ENCODE results near the gene MMP23B.

GRCh38 chr1:1622788-1623094 is 9.2 kb upstream of the MMP23B start:
- no peak for TF ChIP-seq CTCF (IDR thresholded peaks at IDR 0.05; ENCODE audit: poor library complexity)
- no peak for TF ChIP-seq EZH2phosphoT487 (IDR thresholded peaks at IDR 0.05; ENCODE audit: low read depth, severe bottlenecking, unreplicated experiment)
